Endothelial cell of umbilical vein (primary cell): ENCODE data around the gene RASSF6. TPM values are rescaled to one million over a fixed set of nuclear protein-coding genes. Genes with fewer than 3 reads are reported as not detected.

Experiments
- BruUV-seq: library from RNA; stranded (reverse); fragments of 400-500 nt; replicated peaks from 2 replicates; lab custom pipeline; 2021; lab: Mats Ljungman, UMichigan
- CTCF ChIA-PET: fragments of 300-600, 350-600 bp; sonication (Branson Sonifier 250); formaldehyde crosslinking; loops from one replicate; lab custom pipeline; 2021; ENCODE audit warnings: antibody characterized with exemption, inconsistent platforms; lab: Charles Lee
- POLR2A ChIA-PET: fragments of 300-600, 350-600 bp; sonication (Branson Sonifier 250); formaldehyde crosslinking; loops from one replicate; lab custom pipeline; 2021; ENCODE audit warnings: antibody characterized with exemption, inconsistent platforms; lab: Charles Lee
- DNase-seq: peaks from one replicate; pipeline ENCODE4 v3.0.0-alpha.2; 2011; ENCODE audit warnings: low read depth, low spot score
- FAIRE-seq: peaks from 2 replicates; lab custom pipeline; 2011; peaks lifted over from hg19 to GRCh38; lab: Jason Lieb, UNC
- H2AFZ ChIP-seq: 2 replicates; pipeline ENCODE4 v1.6.0; 2012; ENCODE audit warnings: low read depth, low read length, control low read depth, inconsistent platforms
- H3K27ac ChIP-seq: 2 replicates; pipeline ENCODE4 v1.5.1; 2011; ENCODE audit warnings: low read depth, mild to moderate bottlenecking, control low read depth, low read length, moderate library complexity; ENCODE audit not compliant: insufficient read depth
- H3K27me3 ChIP-seq, 2 experiments: 2 replicates each; pipeline versions ENCODE4 v1.6.0 to v1.6.1; 2011; ENCODE audit warnings: low read length in 2 of 2, mixed read lengths in 1 of 2; ENCODE audit not compliant: control insufficient read depth in 2 of 2, insufficient read depth in 2 of 2
- H3K36me3 ChIP-seq, 2 experiments: 2 replicates in 1 of 2; 3 replicates in 1 of 2; pipeline ENCODE4 v1.5.1; 2011; ENCODE audit warnings: low read length in 2 of 2, mild to moderate bottlenecking in 1 of 2, moderate library complexity in 1 of 2; ENCODE audit not compliant: control insufficient read depth in 2 of 2, insufficient read depth in 2 of 2; ENCODE audit errors: extremely low read depth in 1 of 2
- H3K4me1 ChIP-seq: 3 replicates; pipeline ENCODE4 v1.5.1; 2011; ENCODE audit warnings: mild to moderate bottlenecking, low read length; ENCODE audit not compliant: control insufficient read depth, insufficient read depth; ENCODE audit errors: extremely low read depth
- H3K4me2 ChIP-seq: 2 replicates; pipeline ENCODE4 v1.6.1; 2011; ENCODE audit warnings: low read length, control low read depth, mixed read lengths; ENCODE audit not compliant: insufficient read depth
- H3K4me3 ChIP-seq, 3 experiments: fragments of 200-600 bp in 1 of 3; sonication (generic), shearing (Covaris generic) in 1 of 3; replicated peaks in 1 of 3; 2 replicates each; pipeline ENCODE4 v1.5.1; 2011 to 2016; ENCODE audit warnings: control low read depth in 3 of 3, low read length in 3 of 3, mild to moderate bottlenecking in 2 of 3, inconsistent platforms in 1 of 3, low read depth in 1 of 3, moderate library complexity in 1 of 3; ENCODE audit not compliant: insufficient read depth in 1 of 3
- H3K79me2 ChIP-seq: 2 replicates; pipeline ENCODE4 v1.6.0; 2012; ENCODE audit warnings: low read length, inconsistent platforms; ENCODE audit not compliant: control insufficient read depth, insufficient read depth
- H3K9ac ChIP-seq: replicated peaks from 2 replicates; pipeline ENCODE3; 2011; ENCODE audit warnings: low read length, control low read depth; ENCODE audit not compliant: insufficient read depth; ENCODE audit errors: extremely low read depth
- H3K9me1 ChIP-seq: replicated peaks from 3 replicates; pipeline ENCODE4 v1.6.0; 2011; ENCODE audit warnings: mild to moderate bottlenecking, low read length; ENCODE audit not compliant: control insufficient read depth, insufficient read depth; ENCODE audit errors: extremely low read depth
- H3K9me3 ChIP-seq: replicated peaks from 2 replicates; pipeline ENCODE4 v1.5.1; 2012; ENCODE audit warnings: low read length, inconsistent platforms; ENCODE audit not compliant: control insufficient read depth, insufficient read depth
- H4K20me1 ChIP-seq: replicated peaks from 2 replicates; pipeline ENCODE3; 2011; ENCODE audit warnings: mild to moderate bottlenecking, low read length; ENCODE audit not compliant: control insufficient read depth, insufficient read depth; ENCODE audit errors: extremely low read depth
- EZH2 ChIP-seq: IDR thresholded peaks from 2 replicates; pipeline ENCODE4 v1.6.1; 2012; ENCODE audit warnings: borderline replicate concordance, low read depth, mild to moderate bottlenecking, moderate library complexity, low read length, inconsistent platforms; ENCODE audit not compliant: severe bottlenecking
- FOS ChIP-seq: IDR thresholded peaks from 2 replicates; pipeline ENCODE4 v1.6.1; 2011; ENCODE audit warnings: mild to moderate bottlenecking, low read length, moderate library complexity, borderline replicate concordance; ENCODE audit not compliant: insufficient read depth
- GATA2 ChIP-seq: IDR thresholded peaks from 2 replicates; pipeline ENCODE4 v1.7.0; 2011; ENCODE audit warnings: low read depth, mild to moderate bottlenecking, moderate library complexity, mixed read lengths, low read length; ENCODE audit not compliant: insufficient read length, insufficient read depth
- JUN ChIP-seq: IDR thresholded peaks from 2 replicates; pipeline ENCODE4 v1.6.1; 2011; ENCODE audit warnings: borderline replicate concordance, low read depth; ENCODE audit not compliant: insufficient read length, insufficient read depth
- MYC ChIP-seq: IDR thresholded peaks from one replicate; pipeline ENCODE4 v1.6.1; 2011; ENCODE audit warnings: mild to moderate bottlenecking, low read depth, low read length
- POLR2A ChIP-seq: IDR thresholded peaks from 2 replicates; pipeline ENCODE4 v1.6.1; 2012; ENCODE audit warnings: low read depth, mild to moderate bottlenecking, control low read depth, low read length
- POLR2AphosphoS5 ChIP-seq: IDR thresholded peaks from 2 replicates; pipeline ENCODE4 v1.6.1; 2012; ENCODE audit warnings: low read depth, mild to moderate bottlenecking, control low read depth, low read length, moderate library complexity; ENCODE audit not compliant: insufficient read depth
- dilution Hi-C: fragments of 300-500 bp; cut with MboI; formaldehyde crosslinking; loops from one replicate; pipeline ENCODE4 v1.15.0; 2019; ENCODE audit warnings: low sequenced_read_pairs; ENCODE audit not compliant: extremely low pct_ligation_motif_present
- intact Hi-C: fragments of 100-400 bp; cut with micrococcal nuclease; formaldehyde crosslinking; loops from one replicate; pipeline ENCODE4 v1.10.0; 2022
- polyA plus RNA-seq, 4 experiments: library from polyadenylated mRNA; depleted of rRNA in 3 of 4; stranded (reverse) in 3 of 4; unstranded in 1 of 4; fragments of >200 nt; gene quantifications; 2 replicates each; pipeline versions ENCODE4 v1.2.1 to v1.2.3, GENCODE V29; 2011 to 2012; ENCODE audit warnings: missing spikeins in 1 of 4
- total RNA-seq: library from RNA; stranded (reverse); gene quantifications from 2 replicates; pipeline ENCODE4 v1.2.3, GENCODE V29; 2021
- TF ChIP-seq, protein P1 (sequence below): IDR thresholded peaks from 2 replicates; pipeline ENCODE4 v1.6.1; 2011; ENCODE audit not compliant: insufficient read depth, insufficient read length
- TF ChIP-seq, protein P2 (sequence below), 2 donors: IDR thresholded peaks; 1 replicate in 1 of 2; 2 replicates in 1 of 2; pipeline ENCODE4 v1.5.1; 2011; ENCODE audit warnings: low read length in 2 of 2, mild to moderate bottlenecking in 2 of 2, moderate library complexity in 2 of 2, control low read depth in 1 of 2, inconsistent platforms in 1 of 2, low read depth in 1 of 2; ENCODE audit not compliant: insufficient read depth in 1 of 2; ENCODE audit errors: extremely low read depth in 1 of 2

RASSF6 gene
- total and polyA plus RNA-seq, 2 donors (not counting 3 experiments of a cell fraction or from before 2014, with no cell fraction given) = not detected

DNA sequence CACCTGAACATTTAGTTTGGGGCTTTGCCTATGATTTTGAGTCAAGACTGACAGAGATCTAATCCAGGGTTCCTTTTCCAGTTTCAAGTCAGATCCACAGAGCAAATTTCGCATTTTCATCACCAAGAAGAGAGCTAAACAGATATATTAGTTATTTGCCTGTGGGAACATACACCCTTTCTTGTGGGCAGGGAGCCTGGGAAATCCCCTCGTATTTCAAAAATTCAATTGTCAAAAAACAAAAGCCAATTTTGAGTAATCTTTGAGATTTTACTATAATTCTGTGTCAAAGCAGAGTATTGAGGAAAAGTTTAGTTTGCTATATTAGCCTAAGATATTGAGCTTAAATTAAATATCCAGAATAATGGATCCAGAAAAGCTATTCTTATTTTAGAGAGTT lies 82.1 kb downstream of the RASSF6 start:
- Histone ChIP-seq H3K27ac (no peak overlapping the region), H3K4me1 (no peaks in the 10 kb centered on the region), H3K9ac (no peak overlapping the region), H3K27me3 (peaks cover 0 to 5% of the 10 kb centered on the region in 2 experiments), H3K4me3 (no peak overlapping the region), H3K79me2 (no peaks in the 10 kb centered on the region), H3K4me2 (no peak overlapping the region), H3K9me1 (no peaks in the 10 kb centered on the region), H4K20me1 (no peaks in the 10 kb centered on the region), H2AFZ (no peak overlapping the region), H3K9me3 (no peaks in the 10 kb centered on the region), H3K36me3 (no peaks in the 10 kb centered on the region)
- TF ChIP-seq GATA2 (no peak), EZH2 (no peak), POLR2AphosphoS5 (no peak), MYC (no peak), POLR2A (no peak), FOS (no peak), JUN (no peak)
- TF ChIP-seq, protein P1, sequence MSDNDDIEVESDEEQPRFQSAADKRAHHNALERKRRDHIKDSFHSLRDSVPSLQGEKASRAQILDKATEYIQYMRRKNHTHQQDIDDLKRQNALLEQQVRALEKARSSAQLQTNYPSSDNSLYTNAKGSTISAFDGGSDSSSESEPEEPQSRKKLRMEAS = no peak
- TF ChIP-seq, protein P2, sequence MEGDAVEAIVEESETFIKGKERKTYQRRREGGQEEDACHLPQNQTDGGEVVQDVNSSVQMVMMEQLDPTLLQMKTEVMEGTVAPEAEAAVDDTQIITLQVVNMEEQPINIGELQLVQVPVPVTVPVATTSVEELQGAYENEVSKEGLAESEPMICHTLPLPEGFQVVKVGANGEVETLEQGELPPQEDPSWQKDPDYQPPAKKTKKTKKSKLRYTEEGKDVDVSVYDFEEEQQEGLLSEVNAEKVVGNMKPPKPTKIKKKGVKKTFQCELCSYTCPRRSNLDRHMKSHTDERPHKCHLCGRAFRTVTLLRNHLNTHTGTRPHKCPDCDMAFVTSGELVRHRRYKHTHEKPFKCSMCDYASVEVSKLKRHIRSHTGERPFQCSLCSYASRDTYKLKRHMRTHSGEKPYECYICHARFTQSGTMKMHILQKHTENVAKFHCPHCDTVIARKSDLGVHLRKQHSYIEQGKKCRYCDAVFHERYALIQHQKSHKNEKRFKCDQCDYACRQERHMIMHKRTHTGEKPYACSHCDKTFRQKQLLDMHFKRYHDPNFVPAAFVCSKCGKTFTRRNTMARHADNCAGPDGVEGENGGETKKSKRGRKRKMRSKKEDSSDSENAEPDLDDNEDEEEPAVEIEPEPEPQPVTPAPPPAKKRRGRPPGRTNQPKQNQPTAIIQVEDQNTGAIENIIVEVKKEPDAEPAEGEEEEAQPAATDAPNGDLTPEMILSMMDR (IDR thresholded peaks at IDR 0.05; ENCODE audit: extremely low read depth in 1 of 2, insufficient read depth in 1 of 2, low read depth in 1 of 2, low read length in 2 of 2) = no peak
- ChIA-PET CTCF (no interaction called here), POLR2A (no interaction called here)
- DNase-seq (no peak), FAIRE-seq (no peak)
- intact Hi-C loops (no loop called here), dilution Hi-C loops (no loop called here)
- no TSS peak for BruUV-seq
